Stimulated activated effector memory CD8-positive, alpha-beta T cell treated with anti-CD3 and anti-CD28 coated beads, Interleukin-12 subunit alpha, Interleukin-12 subunit beta, amount 100 ng/mL, for 72 hours (primary cell): Measurements from ENCODE around the gene CPSF4L.
"Not testable (repeated sequence)": the region's sequence is repeated elsewhere in the genome, so short reads cannot be mapped to it uniquely, and the experiment has no call there.

Experiments used
- ATAC-seq: fragments of 150-1000 bp; cut with Tn5 transposase; 2 replicates; pipeline ENCODE4 v1.10.0; 2021
- DNase-seq, 2 donors: peaks; one replicate each; pipeline ENCODE4 v3.0.0; 2021 to 2022; ENCODE audit warnings: low spot score in 2 of 2
- H3K27ac Mint-ChIP-seq: one replicate; pipeline ENCODE4 v1.8.0; 2022; ENCODE audit warnings: mild to moderate bottlenecking, mixed read lengths
- H3K36me3 Mint-ChIP-seq: one replicate; pipeline ENCODE4 v1.8.0; 2022; ENCODE audit warnings: mild to moderate bottlenecking, mixed read lengths
- H3K4me1 Mint-ChIP-seq: one replicate; pipeline ENCODE4 v1.8.0; 2022; ENCODE audit warnings: mixed read lengths
- H3K4me3 Mint-ChIP-seq: one replicate; pipeline ENCODE4 v1.8.0; 2022; ENCODE audit warnings: mild to moderate bottlenecking, mixed read lengths
- H3K9me3 Mint-ChIP-seq: one replicate; pipeline ENCODE4 v1.8.0; 2022; ENCODE audit warnings: mixed read lengths

CPSF4L gene

GRCh38 chr17:73265646-73266640 lies 4.3 kb upstream of the CPSF4L start:
- Mint-ChIP-seq H3K27ac (no peak overlapping the region), H3K4me1 (no peaks in the 10 kb centered on the region), H3K4me3 (no peak overlapping the region), H3K36me3 (no peaks in the 10 kb centered on the region), H3K9me3 (no peaks in the 10 kb centered on the region)
- no peak for ATAC-seq
- DNase-seq: no peak

GRCh38 chr17:73264448-73264847 lies 2.8 kb upstream of the CPSF4L start:
- not testable (repeated sequence) for DNase-seq, H3K4me3 Mint-ChIP-seq, H3K4me1 Mint-ChIP-seq, H3K36me3 Mint-ChIP-seq, ATAC-seq, H3K9me3 Mint-ChIP-seq, H3K27ac Mint-ChIP-seq

GRCh38 chr17:73262676-73263642 lies 1.3 kb upstream of the CPSF4L start:
- DNase-seq: no peak
- Mint-ChIP-seq H3K36me3 (no peaks in the 10 kb centered on the region), H3K4me3 (no peak overlapping the region), H3K4me1 (no peaks in the 10 kb centered on the region), H3K9me3 (no peaks in the 10 kb centered on the region), H3K27ac (no peak overlapping the region)
- no peak for ATAC-seq

GRCh38 chr17:73261952-73262675 lies 434 bp upstream of the CPSF4L start:
- H3K27ac Mint-ChIP-seq: no peak overlapping the region
- DNase-seq (no peak), ATAC-seq (peak; percentile 32)
- no peaks in the 10 kb centered on the region for H3K36me3 Mint-ChIP-seq
- no peak overlapping the region for H3K4me3 Mint-ChIP-seq
- no peaks in the 10 kb centered on the region for H3K4me1 Mint-ChIP-seq
- no peaks in the 10 kb centered on the region for H3K9me3 Mint-ChIP-seq

- no peak for ATAC-seq
- no peaks in the 10 kb centered on the region for H3K9me3 Mint-ChIP-seq
These were observed 4.2 kb downstream of the CPSF4L start for GRCh38 chr17:73257516-73257915.

GRCh38 chr17:73256220-73256619 lies 5.5 kb downstream of the CPSF4L start:
- Mint-ChIP-seq H3K4me1 (no peaks in the 10 kb centered on the region), H3K4me3 (no peak overlapping the region), H3K36me3 (no peaks in the 10 kb centered on the region), H3K27ac (no peak overlapping the region), H3K9me3 (no peaks in the 10 kb centered on the region)
- DNase-seq: no peak
- ATAC-seq: no peak

More at GRCh38 chr17:73257516-73257915, 4.2 kb downstream of the CPSF4L start:
- Mint-ChIP-seq H3K4me1 (no peaks in the 10 kb centered on the region), H3K27ac (no peak overlapping the region), H3K36me3 (no peaks in the 10 kb centered on the region), H3K4me3 (no peak overlapping the region)
- DNase-seq: no peak

GRCh38 chr17:73255671-73256181 lies 6.0 kb downstream of the CPSF4L start:
- Mint-ChIP-seq H3K27ac (no peak overlapping the region), H3K36me3 (no peaks in the 10 kb centered on the region), H3K9me3 (no peaks in the 10 kb centered on the region), H3K4me3 (no peak overlapping the region), H3K4me1 (no peaks in the 10 kb centered on the region)
- ATAC-seq (peak; percentile 85), DNase-seq (peak; percentile 49 to 79)

GRCh38 chr17:73251871-73252270 lies 9.8 kb downstream of the CPSF4L start:
- DNase-seq (no peak), ATAC-seq (no peak)
- Mint-ChIP-seq H3K4me3 (no peak overlapping the region), H3K36me3 (peaks cover 8% of the 10 kb centered on the region), H3K9me3 (no peaks in the 10 kb centered on the region), H3K4me1 (no peaks in the 10 kb centered on the region), H3K27ac (peak overlapping the region; percentile 52)

GRCh38 chr17:73250851-73251640 lies 10.6 kb downstream of the CPSF4L start:
- no peak for DNase-seq
- Mint-ChIP-seq H3K4me3 (no peak overlapping the region), H3K36me3 (peaks cover 16% of the 10 kb centered on the region), H3K4me1 (no peaks in the 10 kb centered on the region), H3K9me3 (no peaks in the 10 kb centered on the region), H3K27ac (peak overlapping the region; percentile 52)
- no peak for ATAC-seq

GRCh38 chr17:73249700-73250099 lies 12.0 kb downstream of the CPSF4L start:
- Mint-ChIP-seq H3K36me3 (peaks cover 29% of the 10 kb centered on the region), H3K4me1 (no peaks in the 10 kb centered on the region), H3K9me3 (no peaks in the 10 kb centered on the region), H3K27ac (no peak overlapping the region), H3K4me3 (no peak overlapping the region)
- ATAC-seq (no peak), DNase-seq (no peak)

- no peaks in the 10 kb centered on the region for H3K4me1 Mint-ChIP-seq
- H3K4me3 Mint-ChIP-seq: no peak overlapping the region
- H3K36me3 Mint-ChIP-seq: peaks cover 41% of the 10 kb centered on the region
- ATAC-seq: no peak
- DNase-seq: no peak
- H3K27ac Mint-ChIP-seq: no peak overlapping the region
- no peaks in the 10 kb centered on the region for H3K9me3 Mint-ChIP-seq
These were observed 13.1 kb downstream of the CPSF4L start for GRCh38 chr17:73248532-73248931.

- no peaks in the 10 kb centered on the region for H3K9me3 Mint-ChIP-seq
- no peak for DNase-seq
- peaks cover under 1% of the 10 kb centered on the region for H3K4me1 Mint-ChIP-seq
- peaks cover 49% of the 10 kb centered on the region for H3K36me3 Mint-ChIP-seq
- H3K27ac Mint-ChIP-seq: no peak overlapping the region
- no peak for ATAC-seq
- H3K4me3 Mint-ChIP-seq: no peak overlapping the region
These were observed 14.0 kb downstream of the CPSF4L start for GRCh38 chr17:73247726-73248125.

- Mint-ChIP-seq H3K36me3 (peaks cover 40% of the 10 kb centered on the region), H3K4me1 (peaks cover 15% of the 10 kb centered on the region), H3K9me3 (no peaks in the 10 kb centered on the region), H3K27ac (no peak overlapping the region), H3K4me3 (no peak overlapping the region)
- no peak for DNase-seq
- ATAC-seq: no peak
These were observed 21.1 kb downstream of the CPSF4L start for GRCh38 chr17:73240561-73240960.

GRCh38 chr17:73237714-73238113 lies 24.0 kb downstream of the CPSF4L start:
- H3K36me3 Mint-ChIP-seq: peaks cover 21% of the 10 kb centered on the region
- H3K27ac Mint-ChIP-seq: peak overlapping the region; percentile 83
- H3K4me3 Mint-ChIP-seq: peak overlapping the region; percentile 31
- no peaks in the 10 kb centered on the region for H3K9me3 Mint-ChIP-seq
- DNase-seq (no peak), ATAC-seq (no peak)
- peaks cover 24% of the 10 kb centered on the region for H3K4me1 Mint-ChIP-seq
